Osteoblast (primary cell): ENCODE data around the gene FAXC. TPM values are rescaled to one million over a fixed set of nuclear protein-coding genes. Genes with fewer than 3 reads are reported as not detected.
A peak's percentile ranks its signal among the peaks of the same experiment; 100 is the strongest.

Source experiments
- DNase-seq: peaks from one replicate; pipeline ENCODE4 v3.0.0; 2011; ENCODE audit warnings: low spot score, mixed read lengths; ENCODE audit not compliant: insufficient read length; ENCODE audit errors: missing footprints
- H2AFZ ChIP-seq: 2 replicates; pipeline ENCODE4 v1.6.0; 2011; ENCODE audit warnings: mild to moderate bottlenecking, low read length
- H3K27ac ChIP-seq: 2 replicates; pipeline ENCODE4 v1.5.1; 2011; ENCODE audit warnings: mild to moderate bottlenecking, low read depth, low read length, moderate library complexity
- H3K27me3 ChIP-seq: 2 replicates; pipeline ENCODE4 v1.6.0; 2012; ENCODE audit warnings: mild to moderate bottlenecking, control low read depth, inconsistent platforms, low read length, moderate library complexity; ENCODE audit not compliant: insufficient read depth
- H3K36me3 ChIP-seq: 2 replicates; pipeline ENCODE4 v1.5.1; 2011; ENCODE audit warnings: mild to moderate bottlenecking, low read length, control low read depth, moderate library complexity; ENCODE audit not compliant: insufficient read depth
- H3K4me1 ChIP-seq: 2 replicates; pipeline ENCODE4 v1.5.1; 2011; ENCODE audit warnings: mild to moderate bottlenecking, low read length, control low read depth, moderate library complexity; ENCODE audit not compliant: insufficient read depth
- H3K4me2 ChIP-seq: 2 replicates; pipeline ENCODE4 v1.6.0; 2011; ENCODE audit warnings: mild to moderate bottlenecking, low read length; ENCODE audit not compliant: insufficient read depth
- H3K4me3 ChIP-seq: fragments of 200-600 bp; sonication (generic); 3 replicates; pipeline ENCODE4 v1.5.1; 2012; ENCODE audit warnings: mild to moderate bottlenecking, low read length, inconsistent platforms; ENCODE audit not compliant: insufficient read depth
- H3K79me2 ChIP-seq: 2 replicates; pipeline ENCODE4 v1.6.0; 2012; ENCODE audit warnings: mild to moderate bottlenecking, low read length, control low read depth, inconsistent platforms; ENCODE audit not compliant: insufficient read depth
- H3K9me3 ChIP-seq: 2 replicates; pipeline ENCODE4 v1.5.1; 2011; ENCODE audit warnings: low read depth, low read length, control low read depth
- H4K20me1 ChIP-seq: 2 replicates; pipeline ENCODE4 v1.6.0; 2012; ENCODE audit warnings: mild to moderate bottlenecking, low read length, control low read depth; ENCODE audit not compliant: insufficient read depth
- total RNA-seq: library from RNA; depleted of rRNA; stranded (reverse); fragments of >200 nt; gene quantifications from 2 replicates; pipeline ENCODE4 v1.2.3, GENCODE V29; 2012
- TF ChIP-seq, protein P1 (sequence below): IDR thresholded peaks from 2 replicates; pipeline ENCODE4 v1.5.1; 2011; ENCODE audit warnings: mild to moderate bottlenecking, low read depth, low read length, moderate library complexity; ENCODE audit errors: extremely low read depth

Gene FAXC
- total RNA-seq, 1 donor, result 1.1 TPM

DNA sequence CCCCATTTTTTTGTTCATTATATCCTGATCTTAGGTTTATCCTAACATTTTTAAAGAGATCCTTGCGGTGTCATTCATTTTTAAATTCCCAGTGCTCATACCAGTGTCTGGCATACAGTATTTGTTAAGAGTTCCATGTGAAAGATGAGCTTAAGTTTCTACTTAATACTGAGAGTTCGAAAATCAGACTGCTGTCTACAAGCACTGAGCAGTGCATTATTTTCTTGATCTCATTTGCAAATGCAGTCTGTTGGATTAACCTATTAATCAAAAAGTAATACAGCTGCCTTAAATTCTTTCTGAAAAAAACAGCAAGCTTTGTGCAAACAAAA lies 43.9 kb upstream of the FAXC start:
- Histone ChIP-seq H3K4me2 (peak overlapping the region; percentile 90), H3K27ac (peak overlapping the region; percentile 81), H3K4me1 (peaks cover 7% of the 10 kb centered on the region), H3K4me3 (peak overlapping the region; percentile 84), H3K27me3 (no peaks in the 10 kb centered on the region), H2AFZ (peak overlapping the region; percentile 89), H4K20me1 (no peaks in the 10 kb centered on the region), H3K9me3 (no peaks in the 10 kb centered on the region), H3K79me2 (no peaks in the 10 kb centered on the region), H3K36me3 (peaks cover 1% of the 10 kb centered on the region)
- DNase-seq, result no peak
- TF ChIP-seq, protein P1, sequence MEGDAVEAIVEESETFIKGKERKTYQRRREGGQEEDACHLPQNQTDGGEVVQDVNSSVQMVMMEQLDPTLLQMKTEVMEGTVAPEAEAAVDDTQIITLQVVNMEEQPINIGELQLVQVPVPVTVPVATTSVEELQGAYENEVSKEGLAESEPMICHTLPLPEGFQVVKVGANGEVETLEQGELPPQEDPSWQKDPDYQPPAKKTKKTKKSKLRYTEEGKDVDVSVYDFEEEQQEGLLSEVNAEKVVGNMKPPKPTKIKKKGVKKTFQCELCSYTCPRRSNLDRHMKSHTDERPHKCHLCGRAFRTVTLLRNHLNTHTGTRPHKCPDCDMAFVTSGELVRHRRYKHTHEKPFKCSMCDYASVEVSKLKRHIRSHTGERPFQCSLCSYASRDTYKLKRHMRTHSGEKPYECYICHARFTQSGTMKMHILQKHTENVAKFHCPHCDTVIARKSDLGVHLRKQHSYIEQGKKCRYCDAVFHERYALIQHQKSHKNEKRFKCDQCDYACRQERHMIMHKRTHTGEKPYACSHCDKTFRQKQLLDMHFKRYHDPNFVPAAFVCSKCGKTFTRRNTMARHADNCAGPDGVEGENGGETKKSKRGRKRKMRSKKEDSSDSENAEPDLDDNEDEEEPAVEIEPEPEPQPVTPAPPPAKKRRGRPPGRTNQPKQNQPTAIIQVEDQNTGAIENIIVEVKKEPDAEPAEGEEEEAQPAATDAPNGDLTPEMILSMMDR, result no peak

DNA sequence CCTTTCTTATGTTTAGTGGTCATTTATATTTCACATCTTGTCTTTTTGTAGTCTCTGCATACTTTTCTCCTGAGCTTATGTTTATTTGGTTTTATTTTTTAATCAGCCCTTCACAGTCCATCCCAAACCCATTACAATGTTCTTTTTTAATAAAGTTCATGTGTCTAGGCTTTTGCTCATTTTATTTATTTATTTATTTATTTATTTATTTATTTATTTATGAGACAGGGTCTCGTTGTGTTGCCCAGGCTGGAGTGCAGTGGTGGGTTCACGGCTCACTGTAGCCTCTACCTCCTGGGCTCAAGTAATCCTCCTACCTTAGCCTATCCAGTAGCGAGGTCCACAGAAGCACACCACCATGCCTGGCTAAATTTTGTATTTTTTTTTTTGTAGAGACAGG lies 41.4 kb upstream of the FAXC start:
- Histone ChIP-seq H4K20me1 (no peaks in the 10 kb centered on the region), H3K79me2 (no peaks in the 10 kb centered on the region), H3K4me3 (no peak overlapping the region), H2AFZ (no peak overlapping the region), H3K9me3 (no peaks in the 10 kb centered on the region), H3K27me3 (no peaks in the 10 kb centered on the region), H3K4me2 (no peak overlapping the region), H3K27ac (no peak overlapping the region), H3K4me1 (peaks cover 7% of the 10 kb centered on the region), H3K36me3 (no peaks in the 10 kb centered on the region)
- DNase-seq, result no peak
- TF ChIP-seq, protein P1, result no peak

- Histone ChIP-seq H3K36me3 (no peaks in the 10 kb centered on the region), H3K9me3 (no peaks in the 10 kb centered on the region), H3K27ac (no peak overlapping the region), H3K4me1 (no peaks in the 10 kb centered on the region), H4K20me1 (no peaks in the 10 kb centered on the region), H2AFZ (no peak overlapping the region), H3K79me2 (no peaks in the 10 kb centered on the region), H3K27me3 (no peaks in the 10 kb centered on the region), H3K4me2 (no peak overlapping the region), H3K4me3 (no peak overlapping the region)
- DNase-seq, result no peak
- TF ChIP-seq, protein P1, result no peak
Observed at GRCh38 chr6:99384507-99384906, 35.0 kb upstream of the FAXC start.

- Histone ChIP-seq H3K4me1 (no peaks in the 10 kb centered on the region), H3K27me3 (no peaks in the 10 kb centered on the region), H3K79me2 (no peaks in the 10 kb centered on the region), H2AFZ (no peak overlapping the region), H3K9me3 (no peaks in the 10 kb centered on the region), H4K20me1 (no peaks in the 10 kb centered on the region), H3K36me3 (no peaks in the 10 kb centered on the region), H3K4me3 (no peak overlapping the region), H3K4me2 (no peak overlapping the region), H3K27ac (no peak overlapping the region)
- TF ChIP-seq, protein P1, result no peak
- no peak for DNase-seq
Observed at GRCh38 chr6:99378636-99379035, 29.2 kb upstream of the FAXC start.
